Measurements from ENCODE around the gene TXNRD1. TPM values are rescaled to one million over a fixed set of nuclear protein-coding genes. Genes with fewer than 3 reads are reported as not detected.

The TXNRD1 gene
- total and polyA plus RNA-seq, 2 donors (not counting 1 experiment from before 2014, with no cell fraction given), result 436 to 1,000 TPM

GRCh38 chr12:104248444-104248843 is 32.9 kb downstream of the TXNRD1 start:
- H3K9ac ChIP-seq (ENCODE audit: insufficient read depth, low read length), result no peak overlapping the region
- no peaks in the 10 kb centered on the region for H4K20me1 ChIP-seq (ENCODE audit: control insufficient read depth, extremely low read depth, insufficient read depth, low read length)
- no peak overlapping the region for H2AFZ ChIP-seq (ENCODE audit: low read length)
- no peak overlapping the region for H3K4me2 ChIP-seq (ENCODE audit: extremely low read depth, insufficient read depth, low read length)
- no peak overlapping the region for H3K4me3 ChIP-seq (replicated peaks in 1 of 4; ENCODE audit: control extremely low read depth in 1 of 4, insufficient read depth in 1 of 4, low read depth in 3 of 4, low read length in 4 of 4)
- H3K27ac ChIP-seq (ENCODE audit: insufficient read depth, low read length), result no peak overlapping the region
- no peaks in the 10 kb centered on the region for H3K36me3 ChIP-seq (ENCODE audit: control insufficient read depth, insufficient read depth, low read length)
- no peaks in the 10 kb centered on the region for H3K9me3 ChIP-seq (ENCODE audit: control insufficient read depth, insufficient read depth, low read depth, low read length)
- no peaks in the 10 kb centered on the region for H3K4me1 ChIP-seq (ENCODE audit: control insufficient read depth, extremely low read depth, insufficient read depth, low read length)
- H3K79me2 ChIP-seq (ENCODE audit: control insufficient read depth, insufficient read depth, low read length), result no peaks in the 10 kb centered on the region
- DNase-seq (ENCODE audit: low read depth in 2 of 2), result no peak
- no peak for TF ChIP-seq EZH2 (IDR thresholded peaks at IDR 0.05; ENCODE audit: low read length, missing control alignments)
- TF ChIP-seq CTCF (conservative IDR thresholded peaks at IDR 0.05 in 1 of 2, IDR thresholded peaks at IDR 0.05 in 1 of 2; ENCODE audit: low read depth in 1 of 2, low read length in 2 of 2), result no peak
- no peaks in the 10 kb centered on the region for H3K27me3 ChIP-seq (ENCODE audit: control insufficient read depth, insufficient read depth, low read length)

- no peaks in the 10 kb centered on the region for H3K36me3 ChIP-seq (ENCODE audit: control insufficient read depth, insufficient read depth, low read length)
- TF ChIP-seq EZH2 (IDR thresholded peaks at IDR 0.05; ENCODE audit: low read length, missing control alignments), result no peak
- no peak for TF ChIP-seq CTCF (conservative IDR thresholded peaks at IDR 0.05 in 1 of 2, IDR thresholded peaks at IDR 0.05 in 1 of 2; ENCODE audit: low read depth in 1 of 2, low read length in 2 of 2)
- no peak overlapping the region for H2AFZ ChIP-seq (ENCODE audit: low read length)
- H3K4me1 ChIP-seq (ENCODE audit: control insufficient read depth, extremely low read depth, insufficient read depth, low read length), result no peaks in the 10 kb centered on the region
- DNase-seq (ENCODE audit: low read depth in 2 of 2), result no peak
- no peaks in the 10 kb centered on the region for H4K20me1 ChIP-seq (ENCODE audit: control insufficient read depth, extremely low read depth, insufficient read depth, low read length)
- H3K4me2 ChIP-seq (ENCODE audit: extremely low read depth, insufficient read depth, low read length), result no peak overlapping the region
- H3K9me3 ChIP-seq (ENCODE audit: control insufficient read depth, insufficient read depth, low read depth, low read length), result no peaks in the 10 kb centered on the region
- no peaks in the 10 kb centered on the region for H3K79me2 ChIP-seq (ENCODE audit: control insufficient read depth, insufficient read depth, low read length)
- no peak overlapping the region for H3K9ac ChIP-seq (ENCODE audit: insufficient read depth, low read length)
- no peak overlapping the region for H3K4me3 ChIP-seq (replicated peaks in 1 of 4; ENCODE audit: control extremely low read depth in 1 of 4, insufficient read depth in 1 of 4, low read depth in 3 of 4, low read length in 4 of 4)
- H3K27ac ChIP-seq (ENCODE audit: insufficient read depth, low read length), result no peak overlapping the region
- H3K27me3 ChIP-seq (ENCODE audit: control insufficient read depth, insufficient read depth, low read length), result no peaks in the 10 kb centered on the region
Observed at GRCh38 chr12:104249017-104249416, 33.4 kb downstream of the TXNRD1 start.

GRCh38 chr12:104249898-104250297 is 34.3 kb downstream of the TXNRD1 start:
- Histone ChIP-seq H3K4me3 (replicated peaks in 1 of 4; ENCODE audit: control extremely low read depth in 1 of 4, insufficient read depth in 1 of 4, low read depth in 3 of 4, low read length in 4 of 4) (no peak overlapping the region), H3K4me2 (ENCODE audit: extremely low read depth, insufficient read depth, low read length) (no peak overlapping the region)

More at GRCh38 chr12:104249898-104250297, 34.3 kb downstream of the TXNRD1 start:
- DNase-seq (ENCODE audit: low read depth in 2 of 2), result no peak
- no peaks in the 10 kb centered on the region for H3K79me2 ChIP-seq (ENCODE audit: control insufficient read depth, insufficient read depth, low read length)
- H3K9ac ChIP-seq (ENCODE audit: insufficient read depth, low read length), result no peak overlapping the region
- H3K9me3 ChIP-seq (ENCODE audit: control insufficient read depth, insufficient read depth, low read depth, low read length), result no peaks in the 10 kb centered on the region
- no peaks in the 10 kb centered on the region for H3K27me3 ChIP-seq (ENCODE audit: control insufficient read depth, insufficient read depth, low read length)
- no peaks in the 10 kb centered on the region for H3K36me3 ChIP-seq (ENCODE audit: control insufficient read depth, insufficient read depth, low read length)
- no peaks in the 10 kb centered on the region for H3K4me1 ChIP-seq (ENCODE audit: control insufficient read depth, extremely low read depth, insufficient read depth, low read length)
- TF ChIP-seq EZH2 (IDR thresholded peaks at IDR 0.05; ENCODE audit: low read length, missing control alignments) (no peak), CTCF (conservative IDR thresholded peaks at IDR 0.05 in 1 of 2, IDR thresholded peaks at IDR 0.05 in 1 of 2; ENCODE audit: low read depth in 1 of 2, low read length in 2 of 2) (no peak)
- no peaks in the 10 kb centered on the region for H4K20me1 ChIP-seq (ENCODE audit: control insufficient read depth, extremely low read depth, insufficient read depth, low read length)
- no peak overlapping the region for H2AFZ ChIP-seq (ENCODE audit: low read length)
- H3K27ac ChIP-seq (ENCODE audit: insufficient read depth, low read length), result no peak overlapping the region
